Neural progenitor cell (in vitro differentiated cells): ENCODE results near the gene HBG1. TPM values are rescaled to one million over a fixed set of nuclear protein-coding genes. Genes with fewer than 3 reads are reported as not detected.

Experiments
- DNase-seq: peaks from one replicate; pipeline ENCODE4 v3.0.0-alpha.2; 2016; ENCODE audit warnings: low spot score
- H2AFZ ChIP-seq: fragments of 200-600 bp; sonication (generic); replicated peaks from 2 replicates; pipeline ENCODE4 v1.6.1; 2016; ENCODE audit warnings: antibody characterized with exemption
- H3F3A ChIP-seq: fragments of 200-600 bp; sonication (generic); 2 replicates; pipeline ENCODE4 v1.6.1; 2016; ENCODE audit warnings: antibody characterized with exemption, low read depth
- H3K27ac ChIP-seq: fragments of 200-600 bp; sonication (generic); 2 replicates; pipeline ENCODE4 v1.5.1; 2016; ENCODE audit warnings: mild to moderate bottlenecking
- H3K27me3 ChIP-seq: fragments of 200-600 bp; sonication (generic); 2 replicates; pipeline ENCODE4 v1.6.1; 2016; ENCODE audit warnings: mild to moderate bottlenecking, moderate library complexity
- H3K36me3 ChIP-seq: fragments of 200-600 bp; sonication (generic); 2 replicates; pipeline ENCODE4 v1.5.1; 2016
- H3K4me1 ChIP-seq: fragments of 200-600 bp; sonication (generic); 2 replicates; pipeline ENCODE4 v1.6.1; 2016; ENCODE audit warnings: mixed run types
- H3K4me2 ChIP-seq: fragments of 200-600 bp; sonication (generic); 2 replicates; pipeline ENCODE4 v1.6.1; 2016
- H3K4me3 ChIP-seq: fragments of 200-600 bp; sonication (generic); 2 replicates; pipeline ENCODE4 v1.5.1; 2016
- H3K79me2 ChIP-seq: fragments of 200-600 bp; sonication (generic); 2 replicates; pipeline ENCODE4 v1.6.1; 2016; ENCODE audit warnings: low read depth
- H3K9ac ChIP-seq: fragments of 200-600 bp; sonication (generic); 2 replicates; pipeline ENCODE4 v1.6.1; 2016
- H3K9me3 ChIP-seq: fragments of 200-600 bp; sonication (generic); 2 replicates; pipeline ENCODE4 v1.5.1; 2016; ENCODE audit warnings: low read depth
- H4K20me1 ChIP-seq: fragments of 200-600 bp; sonication (generic); 2 replicates; pipeline ENCODE4 v1.6.1; 2016; ENCODE audit warnings: low read depth
- H3K27ac Mint-ChIP-seq: 3 replicates; pipeline ENCODE4 v1.8.0; 2021; ENCODE audit warnings: mixed read lengths
- H3K27me3 Mint-ChIP-seq: 2 replicates; pipeline ENCODE4 v1.8.0; 2022; ENCODE audit warnings: low read depth, mild to moderate bottlenecking, inconsistent platforms, moderate library complexity, mixed read lengths; ENCODE audit not compliant: insufficient read depth
- H3K36me3 Mint-ChIP-seq: 3 replicates; pipeline ENCODE4 v1.8.0; 2021; ENCODE audit warnings: mixed read lengths
- H3K4me1 Mint-ChIP-seq: 3 replicates; pipeline ENCODE4 v1.8.0; 2021; ENCODE audit warnings: mixed read lengths
- H3K4me3 Mint-ChIP-seq: 3 replicates; pipeline ENCODE4 v1.8.0; 2021; ENCODE audit warnings: mild to moderate bottlenecking, moderate library complexity, mixed read lengths
- H3K9me3 Mint-ChIP-seq: 3 replicates; pipeline ENCODE4 v1.8.0; 2020; ENCODE audit warnings: mixed read lengths
- CTCF ChIP-seq: fragments of 200-600 bp; sonication (generic); IDR thresholded peaks from 2 replicates; pipeline ENCODE4 v1.5.1; 2017; ENCODE audit warnings: antibody characterized with exemption, mild to moderate bottlenecking
- EZH2 ChIP-seq: fragments of 200-600 bp; sonication (generic); IDR thresholded peaks from 2 replicates; pipeline ENCODE4 v1.6.1; 2017; ENCODE audit warnings: antibody characterized with exemption, mild to moderate bottlenecking, moderate library complexity
- EZH2phosphoT487 ChIP-seq: fragments of 200-600 bp; sonication (generic); IDR thresholded peaks from 2 replicates; pipeline ENCODE4 v1.6.1; 2017; ENCODE audit warnings: antibody characterized with exemption
- total RNA-seq: library from RNA; depleted of rRNA; stranded (reverse); fragments of >200 nt; gene quantifications from 2 replicates; pipeline ENCODE4 v1.2.3, GENCODE V29; 2015; ENCODE audit warnings: low replicate concordance

HBG1 gene
- total RNA-seq, 1 donor from 2014 or later: not detected

DNA sequence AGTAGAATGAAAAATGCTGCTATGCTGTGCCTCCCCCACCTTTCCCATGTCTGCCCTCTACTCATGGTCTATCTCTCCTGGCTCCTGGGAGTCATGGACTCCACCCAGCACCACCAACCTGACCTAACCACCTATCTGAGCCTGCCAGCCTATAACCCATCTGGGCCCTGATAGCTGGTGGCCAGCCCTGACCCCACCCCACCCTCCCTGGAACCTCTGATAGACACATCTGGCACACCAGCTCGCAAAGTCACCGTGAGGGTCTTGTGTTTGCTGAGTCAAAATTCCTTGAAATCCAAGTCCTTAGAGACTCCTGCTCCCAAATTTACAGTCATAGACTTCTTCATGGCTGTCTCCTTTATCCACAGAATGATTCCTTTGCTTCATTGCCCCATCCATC lies 35.0 kb upstream of the HBG1 start:
- H3K4me1 ChIP-seq: no peaks in the 10 kb centered on the region
- Mint-ChIP-seq H3K36me3 (no peaks in the 10 kb centered on the region), H3K27me3 (peaks cover 2% of the 10 kb centered on the region), H3K9me3 (no peaks in the 10 kb centered on the region), H3K4me3 (no peak overlapping the region), H3K27ac (no peak overlapping the region), H3K4me1 (peaks cover 5% of the 10 kb centered on the region)
- H4K20me1 ChIP-seq: no peaks in the 10 kb centered on the region
- no peak overlapping the region for H3K27ac ChIP-seq
- H3K4me3 ChIP-seq: no peak overlapping the region
- H3K27me3 ChIP-seq: no peaks in the 10 kb centered on the region
- no peaks in the 10 kb centered on the region for H3F3A ChIP-seq
- H3K36me3 ChIP-seq: no peaks in the 10 kb centered on the region
- H2AFZ ChIP-seq: no peak overlapping the region
- no peaks in the 10 kb centered on the region for H3K79me2 ChIP-seq
- no peak overlapping the region for H3K9ac ChIP-seq
- no peak overlapping the region for H3K4me2 ChIP-seq
- no peaks in the 10 kb centered on the region for H3K9me3 ChIP-seq
- no peak for DNase-seq
- no peak for TF ChIP-seq EZH2phosphoT487
- TF ChIP-seq EZH2: no peak
- TF ChIP-seq CTCF: no peak

DNA sequence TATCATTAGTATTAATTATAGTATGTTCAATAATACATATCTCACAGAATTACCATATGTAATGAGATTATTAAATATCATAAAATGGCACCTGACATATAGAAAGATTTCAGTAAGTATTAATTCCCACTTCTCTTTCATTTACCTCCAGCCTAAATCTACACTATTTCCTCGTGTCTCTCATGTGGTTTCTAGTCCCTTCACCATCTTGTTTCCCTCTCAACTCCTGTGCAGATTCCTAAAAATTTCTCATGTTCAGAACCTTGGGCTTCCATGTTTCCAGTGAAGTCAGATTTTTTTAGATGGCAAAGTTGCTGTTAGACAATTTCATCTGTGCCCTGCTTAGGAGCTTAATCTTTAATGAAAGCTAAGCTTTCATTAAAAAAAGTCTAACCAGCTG lies 34.2 kb upstream of the HBG1 start:
- no peak overlapping the region for H3K4me3 Mint-ChIP-seq
- Histone ChIP-seq H3K27me3 (no peaks in the 10 kb centered on the region), H3F3A (no peaks in the 10 kb centered on the region), H3K79me2 (no peaks in the 10 kb centered on the region), H2AFZ (no peak overlapping the region), H4K20me1 (no peaks in the 10 kb centered on the region), H3K4me3 (no peak overlapping the region), H3K9ac (no peak overlapping the region), H3K4me2 (no peak overlapping the region), H3K9me3 (no peaks in the 10 kb centered on the region), H3K36me3 (no peaks in the 10 kb centered on the region), H3K4me1 (no peaks in the 10 kb centered on the region), H3K27ac (no peak overlapping the region)
- no peaks in the 10 kb centered on the region for H3K9me3 Mint-ChIP-seq
- H3K36me3 Mint-ChIP-seq: no peaks in the 10 kb centered on the region
- H3K4me1 Mint-ChIP-seq: peaks cover 5% of the 10 kb centered on the region
- H3K27ac Mint-ChIP-seq: no peak overlapping the region
- peaks cover 2% of the 10 kb centered on the region for H3K27me3 Mint-ChIP-seq
- TF ChIP-seq CTCF: no peak
- no peak for TF ChIP-seq EZH2
- no peak for TF ChIP-seq EZH2phosphoT487
- DNase-seq: no peak

- Histone ChIP-seq H3K4me2 (no peak overlapping the region), H3K9ac (no peak overlapping the region), H3K27ac (no peak overlapping the region), H2AFZ (no peak overlapping the region), H3K36me3 (no peaks in the 10 kb centered on the region), H3K4me3 (no peak overlapping the region), H3K79me2 (no peaks in the 10 kb centered on the region), H3K9me3 (no peaks in the 10 kb centered on the region), H4K20me1 (no peaks in the 10 kb centered on the region), H3K27me3 (no peaks in the 10 kb centered on the region), H3F3A (no peaks in the 10 kb centered on the region), H3K4me1 (no peaks in the 10 kb centered on the region)
- DNase-seq: no peak
- TF ChIP-seq EZH2 (no peak), EZH2phosphoT487 (no peak), CTCF (no peak)
- peaks cover 5% of the 10 kb centered on the region for H3K4me1 Mint-ChIP-seq
- H3K27ac Mint-ChIP-seq: no peak overlapping the region
- H3K9me3 Mint-ChIP-seq: no peaks in the 10 kb centered on the region
- no peak overlapping the region for H3K4me3 Mint-ChIP-seq
- no peaks in the 10 kb centered on the region for H3K36me3 Mint-ChIP-seq
- H3K27me3 Mint-ChIP-seq: no peaks in the 10 kb centered on the region
Observed at GRCh38 chr11:5283086-5283485, 33.4 kb upstream of the HBG1 start.
